Measurements from ENCODE around the gene FAM43A. TPM values are rescaled to one million over a fixed set of nuclear protein-coding genes. Genes with fewer than 3 reads are reported as not detected.

FAM43A gene
- total RNA-seq, 2 experiments from 2014 or later = 2.4 to 2.6 TPM

GRCh38 chr3:194707147-194707540 is 21.5 kb downstream of the FAM43A start:
- Histone ChIP-seq H3K4me3 (ENCODE audit: low read length) (no peak overlapping the region), H3K27me3 (ENCODE audit: control insufficient read depth in 1 of 2, insufficient read depth in 2 of 2, low read length in 2 of 2) (no peaks in the 10 kb centered on the region), H3K9me3 (ENCODE audit: control insufficient read depth in 1 of 2, insufficient read depth in 1 of 2, low read length in 2 of 2) (peaks cover 0 to 5% of the 10 kb centered on the region in 2 experiments), H3K36me3 (ENCODE audit: insufficient read depth, low read length) (no peaks in the 10 kb centered on the region), H3K4me1 (ENCODE audit: insufficient read depth, low read length) (no peaks in the 10 kb centered on the region), H3K27ac (ENCODE audit: low read depth in 1 of 2, low read length in 2 of 2) (no peak overlapping the region)
- no peaks in the 10 kb centered on the region for H3K36me3 Mint-ChIP-seq (ENCODE audit: low read depth)
- H3K27ac Mint-ChIP-seq = no peak overlapping the region
- ATAC-seq (ENCODE audit: poor library complexity) (no peak), DNase-seq (no peak)
- no peaks in the 10 kb centered on the region for H3K27me3 Mint-ChIP-seq
- intact Hi-C loops (cut with DNase I, micrococcal nuclease) = no loop called here
- H3K9me3 Mint-ChIP-seq = no peaks in the 10 kb centered on the region
- H3K4me3 Mint-ChIP-seq = no peak overlapping the region
- no peak for TF ChIP-seq CTCF (IDR thresholded peaks at IDR 0.05)
- ChIA-PET CTCF (no interaction called here), POLR2A (no interaction called here)
- H3K4me1 Mint-ChIP-seq (ENCODE audit: low read depth) = no peaks in the 10 kb centered on the region

- H3K4me1 ChIP-seq (ENCODE audit: insufficient read depth, low read length) = no peaks in the 10 kb centered on the region
- H3K27me3 Mint-ChIP-seq = no peaks in the 10 kb centered on the region
- no peak overlapping the region for H3K4me3 Mint-ChIP-seq
- POLR2A ChIA-PET = no interaction called here
- peaks cover 0 to 5% of the 10 kb centered on the region in 2 experiments for H3K9me3 ChIP-seq (ENCODE audit: control insufficient read depth in 1 of 2, insufficient read depth in 1 of 2, low read length in 2 of 2)
- no peaks in the 10 kb centered on the region for H3K4me1 Mint-ChIP-seq (ENCODE audit: low read depth)
- DNase-seq = no peak
- H3K36me3 ChIP-seq (ENCODE audit: insufficient read depth, low read length) = no peaks in the 10 kb centered on the region
- intact Hi-C loops (cut with DNase I, micrococcal nuclease) = no loop called here
- ATAC-seq (ENCODE audit: poor library complexity) = no peak
- no peak overlapping the region for H3K4me3 ChIP-seq (ENCODE audit: low read length)
- no peaks in the 10 kb centered on the region for H3K9me3 Mint-ChIP-seq
- H3K27me3 ChIP-seq (ENCODE audit: control insufficient read depth in 1 of 2, insufficient read depth in 2 of 2, low read length in 2 of 2) = no peaks in the 10 kb centered on the region
- H3K27ac ChIP-seq (ENCODE audit: low read depth in 1 of 2, low read length in 2 of 2) = no peak overlapping the region
- H3K36me3 Mint-ChIP-seq (ENCODE audit: low read depth) = no peaks in the 10 kb centered on the region
- no peak for TF ChIP-seq CTCF (IDR thresholded peaks at IDR 0.05)
- no peak overlapping the region for H3K27ac Mint-ChIP-seq
- CTCF ChIA-PET = no interaction called here
These were observed 25.6 kb downstream of the FAM43A start for GRCh38 chr3:194711286-194711685.

- Histone ChIP-seq H3K27ac (ENCODE audit: low read depth in 1 of 2, low read length in 2 of 2) (no peak overlapping the region), H3K9me3 (ENCODE audit: control insufficient read depth in 1 of 2, insufficient read depth in 1 of 2, low read length in 2 of 2) (peaks cover 0 to 5% of the 10 kb centered on the region in 2 experiments), H3K27me3 (ENCODE audit: control insufficient read depth in 1 of 2, insufficient read depth in 2 of 2, low read length in 2 of 2) (no peaks in the 10 kb centered on the region), H3K4me3 (ENCODE audit: low read length) (no peak overlapping the region), H3K36me3 (ENCODE audit: insufficient read depth, low read length) (no peaks in the 10 kb centered on the region), H3K4me1 (ENCODE audit: insufficient read depth, low read length) (no peaks in the 10 kb centered on the region)
- no peak overlapping the region for H3K4me3 Mint-ChIP-seq
- ChIA-PET POLR2A (no interaction called here), CTCF (no interaction called here)
- no peaks in the 10 kb centered on the region for H3K36me3 Mint-ChIP-seq (ENCODE audit: low read depth)
- H3K27ac Mint-ChIP-seq = no peak overlapping the region
- H3K4me1 Mint-ChIP-seq (ENCODE audit: low read depth) = no peaks in the 10 kb centered on the region
- H3K9me3 Mint-ChIP-seq = no peaks in the 10 kb centered on the region
- TF ChIP-seq CTCF (IDR thresholded peaks at IDR 0.05) = no peak
- intact Hi-C loops (cut with DNase I, micrococcal nuclease) = no loop called here
- ATAC-seq (ENCODE audit: poor library complexity) = no peak
- H3K27me3 Mint-ChIP-seq = no peaks in the 10 kb centered on the region
- DNase-seq = no peak
These were observed 26.2 kb downstream of the FAM43A start for GRCh38 chr3:194711913-194712312.

Measured in CD4-positive, alpha-beta T cell (primary cell).